ENCODE data around the gene GLRA2.

The GLRA2 gene

DNA sequence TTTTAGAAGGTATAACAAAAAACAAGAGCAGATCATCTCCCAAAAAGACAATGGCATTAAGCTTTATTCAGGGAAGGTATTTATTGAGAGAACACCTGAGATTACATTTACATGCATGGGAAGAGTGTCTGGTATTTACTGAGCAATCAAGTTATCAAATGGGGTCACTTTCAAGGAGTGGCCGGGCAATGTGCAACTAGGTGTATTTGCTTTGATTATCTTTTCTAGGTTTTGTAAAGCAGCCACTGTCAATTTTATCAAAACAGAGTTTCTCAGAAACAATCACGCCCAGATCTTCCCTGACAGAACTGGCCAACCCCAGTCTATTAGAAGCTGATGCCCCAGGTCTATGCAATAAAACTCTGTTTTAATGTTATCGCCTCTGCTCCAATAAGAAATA is 169.5 kb downstream of the GLRA2 start:
- no peak for DNase-seq (ENCODE audit: low spot score)
- Mint-ChIP-seq H3K9me3 (no peaks in the 10 kb centered on the region), H3K27ac (no peak overlapping the region), H3K27me3 (ENCODE audit: low read depth) (no peaks in the 10 kb centered on the region), H3K4me3 (no peak overlapping the region), H3K36me3 (ENCODE audit: low read depth) (no peaks in the 10 kb centered on the region), H3K4me1 (ENCODE audit: low read depth) (no peaks in the 10 kb centered on the region)

DNA sequence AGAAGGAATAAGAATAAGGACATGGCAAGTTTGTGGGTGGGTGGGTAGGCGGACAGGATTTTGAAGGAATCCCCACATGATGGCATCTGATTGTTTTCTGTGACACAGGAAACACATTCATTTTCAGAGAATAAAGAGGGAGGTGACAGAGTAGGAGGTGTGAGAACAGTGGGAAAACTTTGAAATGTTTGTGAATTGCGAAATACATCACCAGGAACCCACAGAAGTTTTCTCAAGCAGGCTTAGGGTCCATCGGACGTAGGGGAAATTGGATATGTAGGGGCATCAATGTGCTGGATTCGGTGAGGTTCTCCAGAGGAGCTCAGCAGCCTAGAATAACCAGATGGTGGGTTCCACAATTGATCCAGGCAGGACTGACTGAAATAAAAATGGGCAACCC is 171.6 kb downstream of the GLRA2 start:
- DNase-seq (ENCODE audit: low spot score): no peak
- Mint-ChIP-seq H3K9me3 (no peaks in the 10 kb centered on the region), H3K4me3 (no peak overlapping the region), H3K4me1 (ENCODE audit: low read depth) (no peaks in the 10 kb centered on the region), H3K27me3 (ENCODE audit: low read depth) (no peaks in the 10 kb centered on the region), H3K27ac (no peak overlapping the region), H3K36me3 (ENCODE audit: low read depth) (no peaks in the 10 kb centered on the region)

DNA sequence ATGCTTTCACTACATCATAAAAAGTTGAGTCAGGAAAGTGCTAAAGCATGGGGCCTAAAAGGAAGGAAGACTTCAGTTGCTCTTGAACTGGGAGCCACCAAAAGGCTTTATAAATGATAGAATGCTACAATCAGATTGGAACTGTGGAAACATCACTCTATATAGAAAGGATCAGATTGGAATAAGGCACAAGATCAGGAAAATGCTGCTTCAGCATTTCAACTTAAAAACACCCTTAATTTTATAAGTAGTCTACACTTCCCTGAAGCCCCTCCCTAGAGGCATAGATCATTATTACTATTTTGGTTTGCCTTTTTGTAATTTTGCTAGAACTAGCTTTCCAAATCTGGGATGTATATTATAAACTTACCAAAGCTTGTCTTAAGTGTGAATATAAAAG is 172.8 kb downstream of the GLRA2 start:
- H3K36me3 Mint-ChIP-seq (ENCODE audit: low read depth): no peaks in the 10 kb centered on the region
- H3K27me3 Mint-ChIP-seq (ENCODE audit: low read depth): no peaks in the 10 kb centered on the region
- DNase-seq (ENCODE audit: low spot score): no peak
- H3K4me1 Mint-ChIP-seq (ENCODE audit: low read depth): no peaks in the 10 kb centered on the region
- H3K9me3 Mint-ChIP-seq: no peaks in the 10 kb centered on the region
- H3K4me3 Mint-ChIP-seq: no peak overlapping the region
- H3K27ac Mint-ChIP-seq: no peak overlapping the region

DNA sequence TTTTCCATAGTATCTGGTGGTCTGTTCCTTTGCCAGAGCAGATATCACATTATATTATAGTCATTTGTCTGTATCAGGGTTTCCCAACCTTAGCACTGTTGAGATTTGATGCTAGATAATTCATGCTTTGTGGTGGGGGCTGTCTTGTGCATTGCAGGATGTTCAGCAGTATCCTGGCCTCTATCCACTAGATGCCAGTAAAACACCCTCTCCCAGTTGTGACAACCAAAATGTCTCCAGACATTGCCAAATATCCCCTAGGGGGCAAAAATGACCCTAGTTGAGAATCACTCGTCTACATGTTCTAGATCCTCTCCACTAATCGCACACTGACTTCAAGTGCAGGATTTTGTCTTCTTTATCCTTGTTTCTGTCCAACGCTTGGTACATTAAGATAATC is 182.8 kb downstream of the GLRA2 start:
- H3K4me1 Mint-ChIP-seq (ENCODE audit: low read depth): no peaks in the 10 kb centered on the region
- no peaks in the 10 kb centered on the region for H3K27me3 Mint-ChIP-seq (ENCODE audit: low read depth)
- H3K9me3 Mint-ChIP-seq: no peaks in the 10 kb centered on the region
- no peaks in the 10 kb centered on the region for H3K36me3 Mint-ChIP-seq (ENCODE audit: low read depth)
- H3K4me3 Mint-ChIP-seq: no peak overlapping the region
- no peak overlapping the region for H3K27ac Mint-ChIP-seq
- DNase-seq (ENCODE audit: low spot score): no peak

DNA sequence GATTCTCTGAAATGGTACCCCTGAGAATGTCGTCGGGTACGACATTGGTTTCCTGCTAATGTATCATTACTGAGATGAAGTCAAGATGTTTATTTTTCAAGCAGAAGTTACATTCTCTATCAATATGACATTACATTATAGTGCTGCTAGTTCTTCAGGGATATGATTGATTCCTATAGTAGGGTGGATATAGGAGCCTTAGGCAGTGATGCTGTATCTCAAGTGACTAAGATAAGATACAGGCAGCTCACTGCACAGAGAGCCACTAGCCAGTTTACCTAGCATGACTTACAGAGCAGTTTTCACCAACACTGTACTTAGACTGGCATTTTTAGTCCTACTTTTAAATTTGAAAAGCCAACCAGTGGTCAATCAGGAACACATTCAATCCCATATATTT is 188.6 kb downstream of the GLRA2 start:
- H3K36me3 Mint-ChIP-seq (ENCODE audit: low read depth): no peaks in the 10 kb centered on the region
- no peaks in the 10 kb centered on the region for H3K9me3 Mint-ChIP-seq
- H3K27me3 Mint-ChIP-seq (ENCODE audit: low read depth): no peaks in the 10 kb centered on the region

DNA sequence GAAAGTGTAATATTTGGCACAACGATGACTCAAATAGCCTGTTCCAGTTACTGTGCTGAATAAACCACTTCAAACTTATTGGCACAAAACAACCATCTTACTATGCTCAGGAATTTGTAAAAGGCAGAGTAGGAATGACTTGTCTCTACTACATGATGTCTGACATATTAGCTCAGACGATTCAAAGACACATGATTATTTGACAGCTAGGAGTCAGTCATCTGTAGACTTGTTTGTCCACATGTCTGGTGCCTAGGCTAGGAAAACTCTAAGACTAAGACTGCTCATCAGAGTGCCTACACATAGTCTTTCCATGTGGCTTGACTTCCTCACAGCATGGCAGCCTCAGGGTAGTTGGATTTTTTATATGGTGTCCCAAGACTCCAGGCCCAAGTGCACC is 189.1 kb downstream of the GLRA2 start:
- no peaks in the 10 kb centered on the region for H3K27me3 Mint-ChIP-seq (ENCODE audit: low read depth)
- no peaks in the 10 kb centered on the region for H3K36me3 Mint-ChIP-seq (ENCODE audit: low read depth)
- no peaks in the 10 kb centered on the region for H3K4me1 Mint-ChIP-seq (ENCODE audit: low read depth)
- H3K27ac Mint-ChIP-seq: no peak overlapping the region
- H3K9me3 Mint-ChIP-seq: no peaks in the 10 kb centered on the region
- no peak overlapping the region for H3K4me3 Mint-ChIP-seq
- no peak for DNase-seq (ENCODE audit: low spot score)

More for the DNA sequence above, 188.6 kb downstream of the GLRA2 start:
- no peak overlapping the region for H3K4me3 Mint-ChIP-seq
- no peak overlapping the region for H3K27ac Mint-ChIP-seq
- no peaks in the 10 kb centered on the region for H3K4me1 Mint-ChIP-seq (ENCODE audit: low read depth)
- no peak for DNase-seq (ENCODE audit: low spot score)

DNA sequence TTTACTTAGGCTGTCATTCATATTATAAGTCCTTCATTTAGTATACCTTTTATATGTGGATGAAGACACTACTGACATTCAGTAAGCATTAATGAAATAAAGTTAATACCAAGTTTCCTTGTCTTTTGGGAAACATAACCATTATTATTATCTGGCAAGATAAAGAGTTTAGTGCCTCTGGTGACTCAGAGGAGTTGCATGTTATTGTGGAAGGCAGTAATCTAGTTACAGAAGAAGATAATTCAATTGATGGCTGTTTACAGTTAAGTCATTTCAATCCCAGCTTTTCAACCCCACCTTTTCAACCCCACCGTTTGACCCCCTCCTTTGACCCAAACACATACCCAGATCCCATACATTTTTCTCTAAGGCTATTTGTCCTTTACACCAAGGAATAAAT is 199.7 kb downstream of the GLRA2 start:
- no peaks in the 10 kb centered on the region for H3K27me3 Mint-ChIP-seq (ENCODE audit: low read depth)
- no peaks in the 10 kb centered on the region for H3K36me3 Mint-ChIP-seq (ENCODE audit: low read depth)
- H3K9me3 Mint-ChIP-seq: no peaks in the 10 kb centered on the region
- no peaks in the 10 kb centered on the region for H3K4me1 Mint-ChIP-seq (ENCODE audit: low read depth)
- H3K4me3 Mint-ChIP-seq: no peak overlapping the region
- no peak overlapping the region for H3K27ac Mint-ChIP-seq
- no peak for DNase-seq (ENCODE audit: low spot score)

DNA sequence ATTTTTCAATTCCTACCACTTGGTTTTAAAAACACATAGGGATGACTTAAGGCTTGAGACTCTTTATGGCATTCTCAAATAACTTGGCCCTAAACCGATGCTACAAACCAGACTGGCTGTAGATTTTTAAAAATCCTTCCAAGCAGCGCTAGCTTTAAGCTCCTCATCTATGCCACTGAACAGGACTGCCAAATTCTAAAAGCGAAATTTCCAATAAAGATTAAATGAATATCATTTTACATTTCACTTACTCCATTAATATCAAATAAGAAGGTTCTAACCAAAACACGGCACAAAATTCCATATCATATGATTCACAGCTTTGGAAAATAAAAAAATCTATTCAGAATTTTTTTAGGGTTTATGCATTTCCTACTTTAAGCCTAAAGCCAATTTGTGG is 209.3 kb downstream of the GLRA2 start:
- Mint-ChIP-seq H3K36me3 (ENCODE audit: low read depth) (no peaks in the 10 kb centered on the region), H3K4me3 (no peak overlapping the region), H3K27ac (no peak overlapping the region), H3K4me1 (ENCODE audit: low read depth) (no peaks in the 10 kb centered on the region), H3K27me3 (ENCODE audit: low read depth) (no peaks in the 10 kb centered on the region), H3K9me3 (no peaks in the 10 kb centered on the region)
- DNase-seq (ENCODE audit: low spot score): no peak

DNA sequence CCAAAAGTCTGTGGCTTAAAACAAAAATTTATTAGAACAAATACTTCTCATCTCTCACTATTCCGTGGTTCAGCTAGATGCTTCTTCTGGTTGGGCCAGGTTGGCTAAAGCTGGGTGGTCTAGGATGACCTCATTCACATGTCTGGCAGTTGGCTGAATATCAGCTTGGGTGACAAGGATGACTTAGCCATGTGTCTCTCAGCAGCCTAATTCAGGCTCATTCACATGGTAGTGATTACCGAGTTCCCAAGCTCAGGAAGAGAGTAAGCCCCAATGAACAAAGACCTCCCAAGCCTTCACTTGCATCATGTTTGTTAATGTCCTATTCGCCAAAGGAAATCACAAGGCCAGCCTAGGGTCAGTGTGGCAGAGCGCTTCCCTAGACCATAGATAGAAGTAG is 224.1 kb downstream of the GLRA2 start:
- no peak overlapping the region for H3K4me3 Mint-ChIP-seq
- no peaks in the 10 kb centered on the region for H3K36me3 Mint-ChIP-seq (ENCODE audit: low read depth)
- DNase-seq (ENCODE audit: low spot score): no peak
- H3K27me3 Mint-ChIP-seq (ENCODE audit: low read depth): no peaks in the 10 kb centered on the region
- H3K4me1 Mint-ChIP-seq (ENCODE audit: low read depth): no peaks in the 10 kb centered on the region
- no peaks in the 10 kb centered on the region for H3K9me3 Mint-ChIP-seq
- no peak overlapping the region for H3K27ac Mint-ChIP-seq

DNA sequence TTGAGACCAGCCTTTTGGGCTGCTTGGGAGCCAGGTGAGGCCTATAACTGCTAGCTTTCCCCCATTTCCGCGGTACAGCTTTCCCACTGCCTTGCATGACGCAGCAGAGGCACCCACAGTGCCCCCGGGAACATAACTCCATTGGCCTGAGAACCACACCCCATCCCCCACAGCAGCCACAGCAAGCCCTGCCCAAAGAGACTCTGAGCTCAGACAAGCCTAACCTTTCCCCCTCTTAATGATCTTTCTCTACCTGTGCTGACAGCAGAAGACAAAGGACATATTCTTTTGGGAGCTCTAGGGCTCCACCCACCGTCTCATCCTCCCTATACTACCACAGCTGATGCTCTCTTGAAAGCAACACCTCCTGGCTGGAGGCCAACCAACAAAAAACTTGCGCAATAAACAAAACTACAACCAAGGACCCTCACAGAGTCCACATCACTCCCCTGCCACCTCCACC is 228.7 kb downstream of the GLRA2 start:
- H3K27ac Mint-ChIP-seq: no peak overlapping the region
- DNase-seq (ENCODE audit: low spot score): no peak
- H3K9me3 Mint-ChIP-seq: no peaks in the 10 kb centered on the region
- no peaks in the 10 kb centered on the region for H3K36me3 Mint-ChIP-seq (ENCODE audit: low read depth)
- H3K4me1 Mint-ChIP-seq (ENCODE audit: low read depth): no peaks in the 10 kb centered on the region
- no peaks in the 10 kb centered on the region for H3K27me3 Mint-ChIP-seq (ENCODE audit: low read depth)
- H3K4me3 Mint-ChIP-seq: no peak overlapping the region

DNA sequence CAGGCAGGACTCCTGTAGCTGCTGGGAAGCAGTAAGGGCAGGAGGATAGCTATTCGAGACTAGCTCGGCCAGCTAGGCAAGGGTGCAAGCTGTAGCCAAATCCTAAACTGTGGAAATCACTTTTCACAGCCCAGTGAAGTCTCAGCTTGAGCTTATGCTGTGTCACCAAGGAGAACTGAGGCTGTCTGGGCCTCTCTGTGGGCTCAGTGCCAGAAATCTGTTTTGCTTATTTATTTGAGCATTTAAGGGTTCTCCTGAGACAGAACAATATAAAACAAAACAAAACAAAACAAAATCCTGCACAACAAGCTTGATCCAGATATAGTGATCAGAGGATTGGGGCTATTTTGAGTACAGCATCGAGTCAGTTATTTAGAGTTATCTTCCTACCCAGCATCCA is 246.1 kb downstream of the GLRA2 start:
- DNase-seq (ENCODE audit: low spot score): no peak
- Mint-ChIP-seq H3K9me3 (no peaks in the 10 kb centered on the region), H3K27me3 (ENCODE audit: low read depth) (no peaks in the 10 kb centered on the region), H3K36me3 (ENCODE audit: low read depth) (peaks cover 2% of the 10 kb centered on the region), H3K4me1 (ENCODE audit: low read depth) (no peaks in the 10 kb centered on the region), H3K27ac (no peak overlapping the region), H3K4me3 (no peak overlapping the region)

DNA sequence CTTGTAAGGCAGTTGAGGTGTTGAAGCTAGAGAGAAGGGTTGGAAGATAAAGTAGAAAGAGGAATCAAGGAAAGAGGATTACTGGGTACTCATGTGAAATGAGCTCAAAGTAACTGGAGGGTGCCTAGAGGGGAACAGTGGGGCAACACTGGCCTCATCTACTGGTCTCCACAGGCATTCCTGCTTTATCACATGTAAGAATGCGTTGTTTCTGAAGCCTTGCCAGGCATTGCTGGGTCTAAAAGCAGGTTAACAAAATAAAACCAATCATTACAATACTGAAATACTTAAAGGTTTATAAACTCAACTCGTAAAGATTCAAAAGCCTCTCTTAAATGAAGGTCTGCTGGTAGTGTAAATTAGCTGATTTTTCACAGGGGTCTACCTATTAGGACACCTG is 247.6 kb downstream of the GLRA2 start:
- no peaks in the 10 kb centered on the region for H3K9me3 Mint-ChIP-seq
- H3K36me3 Mint-ChIP-seq (ENCODE audit: low read depth): no peaks in the 10 kb centered on the region
- H3K4me3 Mint-ChIP-seq: no peak overlapping the region
- no peak for DNase-seq (ENCODE audit: low spot score)
- no peaks in the 10 kb centered on the region for H3K4me1 Mint-ChIP-seq (ENCODE audit: low read depth)
- no peaks in the 10 kb centered on the region for H3K27me3 Mint-ChIP-seq (ENCODE audit: low read depth)
- H3K27ac Mint-ChIP-seq: no peak overlapping the region

DNA sequence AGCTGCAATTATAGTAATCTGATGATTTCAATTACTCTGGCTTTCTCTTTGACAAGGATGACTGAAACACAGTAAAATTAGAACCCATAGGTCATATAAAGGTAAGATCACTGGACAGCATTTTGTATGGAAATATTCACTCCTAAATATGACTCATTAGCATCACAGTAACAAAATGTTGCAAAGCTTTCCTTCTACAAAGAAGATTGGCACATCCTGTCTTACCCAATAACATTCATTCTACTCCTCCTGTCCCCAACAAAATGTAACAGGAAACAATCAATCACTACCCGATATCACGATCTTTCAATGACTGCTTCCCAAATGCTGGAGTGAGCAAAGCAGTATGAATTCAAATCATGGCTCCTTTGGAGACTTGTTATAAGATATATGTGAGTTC is 248.2 kb downstream of the GLRA2 start:
- no peaks in the 10 kb centered on the region for H3K9me3 Mint-ChIP-seq
- H3K4me1 Mint-ChIP-seq (ENCODE audit: low read depth): no peaks in the 10 kb centered on the region
- no peaks in the 10 kb centered on the region for H3K36me3 Mint-ChIP-seq (ENCODE audit: low read depth)
- no peak overlapping the region for H3K4me3 Mint-ChIP-seq
- H3K27me3 Mint-ChIP-seq (ENCODE audit: low read depth): no peaks in the 10 kb centered on the region
- no peak overlapping the region for H3K27ac Mint-ChIP-seq
- no peak for DNase-seq (ENCODE audit: low spot score)

DNA sequence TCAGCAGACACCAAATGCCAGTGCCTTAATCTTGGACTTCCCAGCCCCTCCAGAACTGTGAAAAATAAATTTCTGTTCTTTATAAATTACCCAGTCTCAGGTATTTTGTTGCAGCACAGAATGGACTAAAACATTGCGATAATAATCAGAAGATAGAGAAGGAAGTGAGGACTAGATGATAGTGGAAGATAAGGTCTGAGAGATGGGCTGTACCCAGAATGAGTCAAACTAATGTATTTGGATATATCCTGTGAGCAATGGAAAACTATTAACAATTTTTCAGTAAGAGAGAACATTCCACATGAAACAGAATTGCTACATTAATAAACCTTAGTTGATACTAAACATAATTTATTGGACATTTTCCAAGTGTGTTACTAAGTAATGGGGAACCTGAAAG is 250.2 kb downstream of the GLRA2 start:
- Mint-ChIP-seq H3K27ac (no peak overlapping the region), H3K9me3 (no peaks in the 10 kb centered on the region)
- DNase-seq (ENCODE audit: low spot score): no peak

More for the DNA sequence above, 250.2 kb downstream of the GLRA2 start:
- H3K36me3 Mint-ChIP-seq (ENCODE audit: low read depth): no peaks in the 10 kb centered on the region
- no peak overlapping the region for H3K4me3 Mint-ChIP-seq
- no peaks in the 10 kb centered on the region for H3K4me1 Mint-ChIP-seq (ENCODE audit: low read depth)
- no peaks in the 10 kb centered on the region for H3K27me3 Mint-ChIP-seq (ENCODE audit: low read depth)
